A549 (cell line): ENCODE measurements around the gene ALDH1A2.

Source experiments
- NR3C1 ChIP-seq: fragments of >200 bp; sonication (Bioruptor Twin); formaldehyde crosslinking; IDR thresholded peaks from 3 replicates; pipeline ENCODE4 v1.6.1; 2017
- POLR2AphosphoS2 ChIP-seq: conservative IDR thresholded peaks from 2 replicates; pipeline ENCODE4 v1.6.1; 2012; ENCODE audit warnings: low read length, improper control_type of control experiment, inconsistent platforms

DNA sequence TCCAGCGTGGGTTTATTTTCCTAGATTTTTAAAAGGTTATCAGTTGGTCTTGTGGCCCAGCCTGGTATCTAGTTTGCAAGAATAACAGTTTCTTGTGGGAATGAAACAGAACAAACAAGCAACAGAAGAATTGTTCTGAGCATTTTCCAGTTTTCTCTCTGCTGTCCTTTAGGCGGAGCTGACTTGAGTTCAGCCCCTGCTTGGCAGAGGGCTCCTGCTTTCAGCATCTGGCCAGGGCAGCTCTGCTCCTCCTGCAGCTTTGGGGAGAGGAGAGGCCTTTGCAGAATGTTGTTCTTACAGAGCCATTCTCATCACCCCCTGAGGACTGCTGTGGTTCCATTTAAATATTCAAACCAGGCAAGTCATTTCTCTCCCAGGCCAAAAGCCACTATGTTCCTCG lies 117.7 kb downstream of the ALDH1A2 start:
- TF ChIP-seq POLR2AphosphoS2 (no peak), NR3C1 (no peak)
